ENCODE measurements around the gene POTEJ.
"Not testable (repeated sequence)": the region's sequence is repeated elsewhere in the genome, so short reads cannot be mapped to it uniquely, and the experiment has no call there.

The POTEJ gene

DNA sequence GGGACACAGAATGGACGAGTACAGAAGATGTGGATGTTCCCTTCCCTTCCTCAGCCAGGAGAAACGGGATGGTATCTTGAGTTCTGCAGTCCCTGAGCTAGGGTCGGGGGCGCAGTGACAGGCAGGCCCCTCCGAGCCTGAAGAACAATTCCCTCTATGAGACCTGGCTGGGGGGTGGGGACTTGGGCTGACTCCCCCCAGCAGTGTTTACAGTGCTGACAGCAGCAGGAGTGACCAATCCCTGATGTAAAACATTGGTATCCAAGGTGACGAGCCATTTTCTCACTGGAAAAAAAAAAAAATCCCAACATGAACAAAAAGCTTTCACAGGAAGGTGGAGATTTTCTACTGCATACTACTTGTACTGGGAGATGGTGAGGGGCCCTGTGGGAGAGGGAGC is 11.8 kb upstream of the POTEJ start, which contains the start of gene CFC1:
CFC1 (minus strand) TSS at position 183 of the 400 bp plus-strand sequence. CDS start 288 bp downstream, outside the sequence.
- H3K4me3 ChIP-seq (replicated peaks; ENCODE audit: low read depth, low read length); DNase-seq (ENCODE audit: low read depth): not testable (repeated sequence)

DNA sequence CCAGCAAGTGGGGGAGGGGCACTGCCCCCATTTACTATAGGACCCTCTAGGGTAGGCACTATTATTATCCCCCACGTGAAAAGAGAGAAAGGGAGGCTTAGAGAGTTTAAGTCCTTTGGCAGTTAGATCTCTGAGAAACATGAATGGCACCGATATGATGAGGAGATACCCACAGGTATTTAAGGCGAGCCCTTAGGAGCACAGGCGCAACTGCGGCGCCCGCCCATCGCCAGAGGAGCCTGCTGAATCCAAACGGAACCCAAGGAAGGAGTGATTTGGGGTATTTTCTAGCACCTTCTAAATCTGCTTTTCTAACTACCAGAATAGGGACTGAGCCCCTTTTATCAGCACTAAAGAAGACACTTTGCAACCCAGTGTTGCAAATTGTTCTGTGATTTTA is 11.3 kb upstream of the POTEJ start:
- H3K4me3 ChIP-seq (replicated peaks; ENCODE audit: low read depth, low read length); DNase-seq (ENCODE audit: low read depth): not testable (repeated sequence)

DNA sequence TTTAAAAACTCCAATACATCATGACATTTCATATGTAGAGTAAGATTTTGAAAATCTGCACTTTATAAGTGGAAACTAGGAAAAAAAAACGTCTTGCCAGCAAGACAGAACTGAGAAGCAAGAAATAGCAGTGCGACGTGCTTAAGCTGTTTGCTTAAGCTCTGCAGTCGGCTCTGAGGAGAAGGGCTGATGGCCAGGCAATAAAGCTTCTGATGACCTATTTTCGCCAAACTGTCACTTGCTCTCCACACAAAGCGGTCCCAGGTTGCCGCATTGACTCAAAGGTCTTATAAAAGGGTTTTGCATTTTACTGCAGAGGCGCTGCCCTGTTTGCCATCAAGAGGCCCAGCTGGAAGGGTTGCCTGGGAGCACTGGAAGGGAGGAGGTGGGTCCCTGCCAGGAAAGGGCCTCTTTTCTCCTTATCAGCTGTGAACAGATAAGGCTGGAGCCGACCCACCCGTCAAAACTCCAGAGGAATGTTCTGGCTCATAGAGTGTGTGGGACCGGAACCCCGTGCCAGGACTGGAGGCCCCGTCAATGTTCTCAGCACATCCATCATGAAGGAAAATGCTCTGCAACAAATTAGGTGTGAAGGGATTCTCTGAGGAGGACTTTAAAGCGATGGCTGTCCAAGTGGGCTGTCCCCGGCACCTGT is 9.5 kb upstream of the POTEJ start:
- DNase-seq (ENCODE audit: low read depth); H3K4me3 ChIP-seq (replicated peaks; ENCODE audit: low read depth, low read length): not testable (repeated sequence)

DNA sequence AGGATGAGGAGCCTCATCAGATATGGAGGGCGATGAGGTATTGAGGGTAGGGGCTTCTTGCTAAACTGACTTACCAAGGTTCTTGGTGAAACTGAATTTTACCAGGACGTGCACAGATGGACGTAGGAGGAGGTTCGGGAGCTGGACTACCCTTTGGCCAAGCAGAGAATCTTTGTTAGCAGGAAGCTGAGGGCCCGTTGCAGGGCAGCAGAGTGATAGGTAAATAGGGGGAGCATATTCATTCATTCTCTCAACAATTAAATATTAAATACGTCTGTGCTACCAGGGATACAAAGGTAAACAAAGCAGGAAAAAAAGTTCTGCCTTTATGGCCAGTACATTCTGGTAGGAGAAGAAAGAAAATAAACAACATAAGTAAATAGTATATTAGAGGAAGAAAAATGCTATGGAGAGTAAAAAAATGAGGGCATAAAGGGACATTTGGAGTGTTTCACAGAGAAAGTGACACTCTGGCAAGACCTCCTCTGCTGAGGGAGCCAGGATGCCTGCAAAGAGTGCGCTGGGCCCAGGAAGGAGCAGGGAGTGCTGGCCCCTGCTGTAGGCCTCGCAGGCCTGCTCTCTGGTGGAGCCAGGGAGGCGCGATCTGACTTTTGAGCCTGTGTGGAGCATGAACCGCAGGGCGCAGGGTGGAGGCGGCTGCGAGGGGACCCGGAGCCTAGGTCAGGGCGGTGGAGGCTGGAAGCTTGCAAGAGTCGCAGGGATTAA is 2.8 kb upstream of the POTEJ start:
- H3K4me3 ChIP-seq (replicated peaks; ENCODE audit: low read depth, low read length); DNase-seq (ENCODE audit: low read depth): not testable (repeated sequence)

DNA sequence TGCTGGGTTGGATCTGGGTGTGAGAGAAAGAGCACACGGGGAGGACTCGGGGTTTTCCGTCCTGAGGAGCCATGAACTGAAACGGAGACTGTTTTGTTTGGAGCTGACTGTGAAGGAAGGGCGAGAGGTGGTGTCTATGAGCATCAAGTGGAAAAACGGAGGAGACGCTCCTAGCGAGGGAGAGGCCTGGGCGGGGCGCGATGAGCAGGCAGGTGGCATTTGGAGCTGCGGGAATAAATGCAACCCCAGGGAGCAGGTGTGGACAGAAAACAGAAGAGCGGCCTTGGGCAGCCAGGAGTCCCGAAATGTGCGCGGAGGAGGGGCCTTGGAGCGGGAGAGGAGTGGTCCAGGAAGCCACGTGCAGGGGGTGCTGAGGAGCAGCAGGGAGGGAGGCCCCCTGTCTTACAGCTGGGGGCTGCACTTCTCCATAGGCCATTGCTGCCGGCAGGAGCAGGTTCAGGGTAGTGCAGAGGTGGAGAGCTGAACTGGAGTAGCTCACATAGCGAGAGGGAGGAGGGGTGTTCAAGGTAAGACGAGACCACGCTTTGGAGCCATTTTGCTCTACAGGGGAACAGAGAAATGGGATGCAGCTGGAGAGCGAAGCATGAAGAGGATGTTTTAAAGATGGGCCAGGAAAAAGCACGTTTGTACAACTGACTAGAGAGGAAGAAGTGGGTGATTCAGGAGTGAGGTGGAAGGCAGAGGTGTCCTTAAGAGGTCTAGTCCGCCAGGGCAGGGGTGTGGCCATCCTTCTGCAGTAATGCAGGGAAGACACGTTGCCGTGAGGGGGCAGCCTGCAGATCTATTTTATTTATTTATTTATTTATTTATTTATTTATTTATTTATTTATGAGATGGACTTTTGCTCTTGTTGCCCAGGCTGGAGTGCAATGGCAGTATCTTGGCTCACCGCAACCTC is 2.0 kb upstream of the POTEJ start:
- DNase-seq (ENCODE audit: low read depth); H3K4me3 ChIP-seq (replicated peaks; ENCODE audit: low read depth, low read length): not testable (repeated sequence)

DNA sequence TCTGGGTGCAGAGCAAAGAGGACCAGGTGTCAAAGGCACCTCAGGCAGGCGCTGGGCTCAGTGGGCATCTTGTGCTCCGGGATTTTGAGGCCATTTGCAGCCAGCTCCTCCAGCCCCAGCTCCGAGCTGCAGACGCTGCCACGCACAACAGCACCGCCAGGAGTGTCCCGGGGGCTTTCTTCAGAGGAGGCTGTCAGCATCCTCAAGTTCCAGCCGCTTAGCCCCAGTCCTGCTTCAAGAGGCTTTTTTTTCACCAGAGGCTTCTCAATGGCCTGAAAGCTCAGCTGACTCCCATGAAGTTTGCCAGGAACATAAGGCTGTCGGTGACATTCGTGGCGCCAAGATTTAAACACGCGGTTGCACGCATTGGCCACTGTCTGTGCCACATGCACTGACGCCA is 754 bp upstream of the POTEJ start:
- DNase-seq (ENCODE audit: low read depth); H3K4me3 ChIP-seq (replicated peaks; ENCODE audit: low read depth, low read length): not testable (repeated sequence)

DNA sequence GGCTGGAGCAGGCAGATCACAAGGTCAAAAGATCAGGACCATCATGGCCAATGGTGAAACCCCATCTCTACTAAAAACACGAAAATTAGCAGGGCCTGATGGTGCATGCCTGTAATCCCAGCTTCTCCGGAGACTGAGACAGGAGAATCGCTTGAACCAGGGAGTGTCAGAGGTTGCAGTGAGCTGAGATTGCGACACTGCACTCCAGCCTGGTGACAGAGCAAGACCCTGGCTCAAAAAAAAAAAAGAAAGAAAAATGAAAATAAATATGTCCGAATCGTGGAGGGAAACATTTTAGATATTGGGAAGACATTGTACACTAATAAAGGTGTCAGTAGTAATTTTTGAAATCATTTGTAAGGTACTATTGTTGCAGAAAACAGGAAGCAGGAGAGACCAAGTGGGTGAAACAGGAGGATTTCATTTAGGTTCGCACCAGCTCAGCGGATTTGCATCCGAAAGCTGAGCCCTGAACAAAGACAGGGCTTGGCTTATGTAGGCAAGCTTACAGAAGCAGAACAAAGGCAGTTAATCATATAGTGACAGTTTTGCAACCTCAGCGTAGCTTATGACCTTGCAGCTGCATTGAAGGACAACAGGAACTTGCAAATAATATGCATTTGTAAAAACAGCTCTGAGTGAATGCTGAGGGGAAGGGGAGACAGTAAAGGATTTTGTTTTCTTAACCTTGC is 17.7 kb downstream of the POTEJ start:
- not testable (repeated sequence) for DNase-seq (ENCODE audit: low read depth); H3K4me3 ChIP-seq (replicated peaks; ENCODE audit: low read depth, low read length)

DNA sequence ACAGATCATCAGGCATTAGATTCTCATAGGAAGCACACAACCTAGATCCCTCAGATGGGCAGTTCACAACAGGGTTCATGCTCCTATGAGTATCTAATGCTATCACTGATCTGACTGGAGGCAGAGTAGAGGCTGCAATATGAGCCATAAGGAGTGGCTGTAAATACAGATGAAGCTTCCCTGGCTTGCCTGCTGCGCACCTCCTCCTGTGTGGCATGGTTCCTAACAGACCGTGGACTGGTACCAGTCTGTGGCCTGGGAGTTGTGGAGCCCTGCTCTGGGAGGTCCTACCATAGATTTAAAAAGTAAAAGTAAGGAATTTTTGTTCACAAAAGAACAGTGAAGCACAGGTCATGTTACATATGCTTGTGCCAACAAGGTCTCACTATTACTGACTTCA is 27.7 kb downstream of the POTEJ start:
- not testable (repeated sequence) for H3K4me3 ChIP-seq (replicated peaks; ENCODE audit: low read depth, low read length); DNase-seq (ENCODE audit: low read depth)

DNA sequence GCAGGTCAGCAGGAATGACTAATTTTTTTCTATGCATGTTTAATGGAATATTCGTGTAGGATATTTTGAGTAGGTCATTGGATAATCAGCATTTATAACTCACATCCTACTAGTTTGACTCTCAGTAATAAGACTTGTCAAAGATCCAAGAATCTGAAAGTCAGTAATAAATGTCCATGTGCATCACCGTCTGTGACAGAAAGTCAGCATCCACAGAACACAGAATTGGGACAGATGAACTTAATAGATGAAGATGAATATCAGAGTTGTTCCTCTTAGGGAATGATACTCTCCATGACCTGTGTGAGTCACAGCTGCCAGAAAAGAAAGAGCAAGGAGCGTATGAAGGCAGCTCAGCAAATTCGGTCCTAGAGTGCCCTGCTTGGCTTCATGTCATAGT is 30.4 kb downstream of the POTEJ start:
- not testable (repeated sequence) for DNase-seq (ENCODE audit: low read depth); H3K4me3 ChIP-seq (replicated peaks; ENCODE audit: low read depth, low read length)

DNA sequence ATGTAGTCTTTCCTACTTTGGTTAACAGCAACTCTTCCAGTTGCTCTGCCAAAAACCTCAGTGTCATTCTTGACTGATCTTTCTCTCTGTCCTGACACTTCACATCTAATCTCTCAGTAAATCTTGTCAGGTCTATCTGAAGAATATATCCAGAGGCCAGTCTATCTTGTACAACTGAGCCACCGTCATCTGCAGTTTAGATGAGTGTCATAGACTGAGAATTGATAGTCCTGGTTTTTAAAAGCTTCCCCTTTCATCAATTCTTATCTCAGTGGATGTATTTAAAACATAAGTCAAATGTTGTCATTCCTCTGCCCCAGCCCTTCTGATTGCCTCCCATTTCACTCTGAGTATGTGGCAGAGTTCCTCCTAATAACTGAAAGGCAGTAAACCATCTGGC is 38.0 kb downstream of the POTEJ start:
- not testable (repeated sequence) for DNase-seq (ENCODE audit: low read depth); H3K4me3 ChIP-seq (replicated peaks; ENCODE audit: low read depth, low read length)

DNA sequence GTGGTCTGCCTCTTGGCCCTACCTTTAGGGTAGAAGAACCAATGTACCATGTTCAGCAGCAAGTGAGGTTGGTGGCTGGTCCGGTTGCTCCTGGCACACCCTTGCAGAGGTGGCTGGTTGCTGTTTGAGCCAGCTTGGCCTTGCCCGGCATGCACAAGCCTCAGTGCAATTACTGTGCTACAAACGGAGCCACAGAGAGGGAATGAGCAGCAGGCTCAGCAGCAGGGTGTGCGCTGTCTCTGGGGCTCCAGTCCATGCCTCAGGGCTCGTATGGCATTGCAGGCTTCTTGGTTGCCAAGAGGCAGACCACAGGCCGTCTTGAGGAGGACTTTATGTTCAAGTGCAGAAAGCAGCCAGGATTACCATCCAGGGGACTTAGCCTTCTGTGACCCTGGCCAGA is 53.3 kb downstream of the POTEJ start:
- H3K4me3 ChIP-seq (replicated peaks; ENCODE audit: low read depth, low read length); DNase-seq (ENCODE audit: low read depth): not testable (repeated sequence)

DNA sequence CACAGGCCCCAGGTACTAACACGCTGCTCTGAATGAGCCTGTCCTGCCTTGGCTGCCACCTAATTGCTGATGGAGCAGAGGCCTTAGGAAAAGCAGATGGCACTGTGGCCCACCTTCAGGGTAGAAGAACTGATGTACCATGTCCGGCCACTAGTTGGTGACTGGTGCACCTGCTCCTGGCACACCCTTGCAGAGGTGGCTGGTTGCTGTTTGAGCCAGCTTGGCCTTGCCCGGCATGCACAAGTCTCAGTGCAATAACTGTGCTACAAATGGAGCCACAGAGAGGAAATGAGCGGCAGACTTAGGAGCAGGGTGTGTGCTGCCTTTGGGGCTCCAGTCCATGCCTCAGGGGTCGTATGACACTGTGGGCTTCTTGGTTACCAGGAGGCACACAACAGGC is 54.4 kb downstream of the POTEJ start:
- H3K4me3 ChIP-seq (replicated peaks; ENCODE audit: low read depth, low read length); DNase-seq (ENCODE audit: low read depth): not testable (repeated sequence)

DNA sequence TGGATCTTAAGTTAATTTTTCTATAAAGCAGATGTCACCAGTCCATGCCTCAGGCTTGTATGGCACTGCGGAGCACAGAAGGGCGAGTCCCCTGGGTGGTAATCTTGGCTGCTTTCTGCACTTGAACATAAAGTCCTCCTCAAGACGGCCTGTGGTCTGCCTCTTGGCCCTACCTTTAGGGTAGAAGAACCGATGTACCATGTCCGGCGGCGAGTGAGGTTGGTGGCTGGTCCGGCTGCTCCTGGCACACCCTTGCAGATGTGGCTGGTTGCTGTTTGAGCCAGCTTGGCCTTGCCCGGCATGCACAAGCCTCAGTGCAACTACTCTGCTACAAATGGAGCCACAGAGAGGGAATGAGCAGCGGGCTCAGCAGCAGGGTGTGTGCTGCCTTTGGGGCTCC is 56.3 kb downstream of the POTEJ start:
- not testable (repeated sequence) for DNase-seq (ENCODE audit: low read depth); H3K4me3 ChIP-seq (replicated peaks; ENCODE audit: low read depth, low read length)

DNA sequence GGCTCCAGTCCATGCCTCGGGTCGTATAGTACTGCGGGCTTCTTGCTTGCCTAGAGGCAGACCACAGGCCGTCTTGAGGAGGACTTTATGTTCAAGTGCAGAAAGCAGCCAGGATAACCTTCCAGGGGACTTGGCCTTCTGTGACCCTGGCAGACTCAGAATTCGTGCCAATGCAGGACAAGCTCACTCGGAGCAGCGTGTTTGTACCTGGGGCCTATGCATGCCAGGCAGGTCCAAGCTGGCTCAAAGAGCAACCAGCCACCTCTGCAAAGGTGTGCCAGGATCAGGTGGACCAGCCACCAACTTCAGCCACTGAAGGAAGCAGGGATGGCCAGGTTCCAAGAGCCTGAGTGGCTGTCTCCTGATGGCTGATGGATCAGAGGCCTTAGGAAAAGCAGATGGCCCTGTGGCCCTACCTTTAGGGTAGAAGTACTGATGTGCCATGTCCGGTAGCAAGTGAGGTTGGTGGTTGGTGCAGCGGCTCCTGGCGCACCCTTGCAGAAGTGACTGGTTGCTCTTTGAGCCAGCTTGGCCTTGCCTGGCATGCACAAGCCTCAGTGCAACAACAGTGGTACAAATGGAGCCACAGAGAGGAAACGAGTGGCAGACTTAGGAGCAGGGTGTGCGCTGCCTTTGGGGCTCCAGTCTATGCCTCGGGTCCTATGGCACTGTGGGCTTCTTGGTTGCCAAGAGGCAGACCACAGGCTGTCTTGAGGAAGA is 58.9 kb downstream of the POTEJ start:
- H3K4me3 ChIP-seq (replicated peaks; ENCODE audit: low read depth, low read length); DNase-seq (ENCODE audit: low read depth): not testable (repeated sequence)

DNA sequence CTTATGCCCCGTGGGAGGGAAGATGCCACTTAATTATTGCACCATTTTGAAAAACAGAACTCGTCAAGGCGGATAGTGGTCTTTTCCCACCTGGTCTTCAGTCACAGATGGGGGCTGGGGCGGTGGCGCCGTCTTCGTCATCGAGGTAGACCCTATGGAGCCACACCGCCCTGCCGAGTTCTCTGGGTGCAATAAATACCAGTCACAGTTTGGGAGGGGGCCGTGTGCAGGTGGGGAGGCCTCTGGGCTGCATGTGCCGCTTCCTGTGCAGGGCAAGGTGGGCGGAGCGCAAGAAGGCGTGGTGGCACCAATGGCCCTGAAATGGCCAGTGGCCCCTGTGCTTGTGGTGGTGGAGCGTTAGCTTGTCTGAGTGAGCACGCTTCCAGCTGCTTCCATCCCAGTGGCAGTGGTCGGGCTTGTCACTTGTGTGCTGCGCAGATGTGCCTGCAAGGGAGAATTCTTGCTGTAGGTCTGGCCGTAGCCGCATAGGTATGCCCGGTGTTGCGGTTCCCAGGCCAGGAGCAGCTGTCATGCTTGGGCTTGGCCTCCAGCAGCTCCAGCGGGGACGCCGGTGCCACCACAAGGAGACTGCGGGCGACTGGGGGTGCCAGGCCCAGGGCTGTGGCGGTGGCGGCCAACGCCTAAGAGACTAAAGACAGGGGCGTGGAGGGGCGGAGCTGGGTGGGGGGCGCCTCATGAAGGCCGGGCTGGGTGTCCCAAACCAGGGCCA is 81.0 kb downstream of the POTEJ start:
- DNase-seq (ENCODE audit: low read depth); H3K4me3 ChIP-seq (replicated peaks; ENCODE audit: low read depth, low read length): not testable (repeated sequence)

Measured in fibroblast of pulmonary artery (primary cell).